ENCODE data around the gene PPP4R1.
A peak's percentile ranks its signal among the peaks of the same experiment; 100 is the strongest.
"Not testable (repeated sequence)": the region's sequence is repeated elsewhere in the genome, so short reads cannot be mapped to it uniquely, and the experiment has no call there.

PPP4R1 gene

GRCh38 chr18:9627642-9628041 is 13.3 kb upstream of the PPP4R1 start:
- no peak for DNase-seq

GRCh38 chr18:9619990-9620389 is 5.6 kb upstream of the PPP4R1 start:
- no peak for DNase-seq

GRCh38 chr18:9619545-9619944 is 5.2 kb upstream of the PPP4R1 start:
- DNase-seq, result no peak

- no peak for DNase-seq
Observed at GRCh38 chr18:9619056-9619455, 4.7 kb upstream of the PPP4R1 start.

GRCh38 chr18:9617006-9617542 is 2.7 kb upstream of the PPP4R1 start:
- no peak for DNase-seq

- no peak for DNase-seq
Observed at GRCh38 chr18:9616049-9616448, 1.7 kb upstream of the PPP4R1 start.

GRCh38 chr18:9615280-9615797 is 980 bp upstream of the PPP4R1 start:
- no peak for DNase-seq

- peak; percentile 9 for DNase-seq
Observed at GRCh38 chr18:9613550-9614400, 584 bp downstream of the PPP4R1 start.

GRCh38 chr18:9612977-9613376 is 1.4 kb downstream of the PPP4R1 start:
- no peak for DNase-seq

GRCh38 chr18:9612215-9612830 is 2.0 kb downstream of the PPP4R1 start:
- peak; percentile 3 for DNase-seq

GRCh38 chr18:9609190-9609589 is 5.2 kb downstream of the PPP4R1 start:
- DNase-seq, result no peak

GRCh38 chr18:9608728-9609127 is 5.6 kb downstream of the PPP4R1 start:
- no peak for DNase-seq

- DNase-seq, result no peak
Observed at GRCh38 chr18:9608298-9608697, 6.1 kb downstream of the PPP4R1 start.

- not testable (repeated sequence) for DNase-seq
Observed at GRCh38 chr18:9607111-9607510, 7.2 kb downstream of the PPP4R1 start.

- DNase-seq, result no peak
Observed at GRCh38 chr18:9606039-9606438, 8.3 kb downstream of the PPP4R1 start.

- DNase-seq, result no peak
Observed at GRCh38 chr18:9604348-9604747, 10.0 kb downstream of the PPP4R1 start.

GRCh38 chr18:9599328-9599727 is 15.0 kb downstream of the PPP4R1 start:
- DNase-seq, result no peak

GRCh38 chr18:9597609-9598008 is 16.8 kb downstream of the PPP4R1 start:
- DNase-seq, result no peak

- no peak for DNase-seq
Observed at GRCh38 chr18:9596843-9597526, 17.4 kb downstream of the PPP4R1 start.

- DNase-seq, result no peak
Observed at GRCh38 chr18:9596226-9596625, 18.1 kb downstream of the PPP4R1 start.

- DNase-seq, result no peak
Observed at GRCh38 chr18:9594823-9595596, 19.3 kb downstream of the PPP4R1 start.

GRCh38 chr18:9587924-9588323 is 26.4 kb downstream of the PPP4R1 start:
- no peak for DNase-seq

GRCh38 chr18:9586814-9587213 is 27.5 kb downstream of the PPP4R1 start:
- DNase-seq, result no peak

Data from NK-92 treated with Interleukin-12 subunit alpha and Interleukin-12 subunit beta, amount 100 ng/mL, for 24 hours (cell line).